GM19099 (cell line): ENCODE measurements around the gene B4GALNT3.

Source experiments
- POLR2A ChIP-seq: IDR thresholded peaks from 3 replicates; pipeline ENCODE4 v1.6.1; 2011; ENCODE audit warnings: low read depth; ENCODE audit not compliant: insufficient read length; ENCODE audit errors: extremely low read depth

B4GALNT3 gene

DNA sequence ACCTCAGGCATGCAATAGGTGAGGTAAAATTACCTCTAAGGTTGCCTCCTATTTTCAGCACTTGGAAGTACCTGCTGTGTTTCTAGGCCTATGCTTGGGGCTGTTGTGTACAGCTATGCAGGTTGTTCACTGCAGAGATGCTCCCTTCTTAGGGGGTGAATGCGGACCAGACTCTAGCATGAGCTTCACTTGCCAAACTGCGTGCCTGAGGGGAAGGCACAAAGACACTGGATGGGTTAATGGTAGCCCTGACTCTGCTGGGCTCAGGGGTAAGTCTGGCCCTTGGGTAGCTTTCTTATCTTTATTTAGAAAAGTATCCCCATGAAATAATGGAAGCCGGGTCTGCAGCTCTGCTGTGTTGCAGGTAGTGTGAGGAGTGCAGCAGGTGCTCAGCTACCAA lies 35.7 kb downstream of the B4GALNT3 start:
- TF ChIP-seq POLR2A = no peak

GRCh38 chr12:496736-497135 lies 37.0 kb downstream of the B4GALNT3 start:
- TF ChIP-seq POLR2A = no peak

- TF ChIP-seq POLR2A = no peak
Measured at GRCh38 chr12:497501-498160, 37.9 kb downstream of the B4GALNT3 start.

DNA sequence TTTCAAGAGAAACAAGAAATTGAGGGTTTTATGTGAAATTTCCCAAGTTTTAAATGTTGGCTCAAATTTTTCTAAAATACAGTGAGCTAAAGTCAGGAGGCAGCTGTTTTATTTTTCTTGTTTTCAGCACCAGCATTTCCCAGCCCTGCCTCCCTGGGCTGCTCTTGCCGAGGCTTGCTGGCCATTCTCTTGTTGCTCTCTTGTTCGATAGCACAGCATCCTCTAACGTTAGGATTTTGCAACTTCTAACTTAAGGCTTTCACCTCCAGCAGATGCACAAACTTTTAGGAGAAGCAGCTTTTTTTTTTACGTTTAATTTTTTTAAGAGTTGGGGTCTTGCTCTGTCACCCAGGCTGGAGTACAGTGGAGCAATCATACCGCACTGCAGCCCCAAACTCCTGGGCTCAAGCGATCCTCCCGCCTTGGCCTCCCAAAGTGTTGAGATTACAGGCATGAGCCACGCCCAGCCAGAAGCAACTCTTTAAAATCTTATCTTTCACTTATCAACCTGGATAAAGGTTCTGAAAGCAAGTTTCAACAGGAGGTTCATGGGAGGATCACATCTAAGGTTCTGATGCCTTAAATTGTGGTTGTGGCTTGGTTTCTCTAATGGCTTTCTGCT lies 40.2 kb downstream of the B4GALNT3 start:
- no peak for TF ChIP-seq POLR2A

DNA sequence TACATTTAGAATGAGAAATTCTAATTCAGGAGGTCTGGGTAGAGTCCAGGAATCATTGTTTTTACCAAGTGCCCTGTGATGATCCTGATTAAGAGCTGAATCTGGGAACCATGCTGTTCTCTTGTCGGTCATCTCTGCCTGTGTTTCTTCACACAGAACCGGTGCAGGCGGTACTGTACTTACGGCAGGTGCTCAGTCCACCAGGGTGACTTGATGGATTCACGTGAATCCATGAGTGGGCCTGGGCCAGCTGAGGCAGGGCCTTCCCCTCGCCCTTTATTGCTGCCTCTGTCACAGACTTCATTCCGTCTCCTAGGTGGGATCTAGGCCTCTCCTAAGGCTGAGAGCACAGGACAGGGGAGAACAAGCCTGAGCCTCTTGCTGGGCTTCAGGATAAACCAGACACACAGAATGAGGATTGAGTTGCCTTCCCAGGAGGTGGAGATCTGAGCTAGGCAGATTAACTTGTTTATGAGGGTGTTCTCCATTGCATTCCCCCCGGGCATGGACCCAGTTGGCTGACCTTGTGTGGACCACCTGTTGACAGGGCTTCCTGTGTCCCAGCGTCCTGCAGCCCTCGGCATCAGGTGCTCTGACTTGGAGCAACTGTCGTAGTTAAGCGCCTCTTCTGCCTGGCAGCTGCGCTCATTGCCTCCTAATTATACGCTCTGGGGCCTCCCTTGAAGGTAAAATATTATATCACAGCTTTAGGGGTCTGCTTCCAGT lies 42.1 kb downstream of the B4GALNT3 start:
- no peak for TF ChIP-seq POLR2A

DNA sequence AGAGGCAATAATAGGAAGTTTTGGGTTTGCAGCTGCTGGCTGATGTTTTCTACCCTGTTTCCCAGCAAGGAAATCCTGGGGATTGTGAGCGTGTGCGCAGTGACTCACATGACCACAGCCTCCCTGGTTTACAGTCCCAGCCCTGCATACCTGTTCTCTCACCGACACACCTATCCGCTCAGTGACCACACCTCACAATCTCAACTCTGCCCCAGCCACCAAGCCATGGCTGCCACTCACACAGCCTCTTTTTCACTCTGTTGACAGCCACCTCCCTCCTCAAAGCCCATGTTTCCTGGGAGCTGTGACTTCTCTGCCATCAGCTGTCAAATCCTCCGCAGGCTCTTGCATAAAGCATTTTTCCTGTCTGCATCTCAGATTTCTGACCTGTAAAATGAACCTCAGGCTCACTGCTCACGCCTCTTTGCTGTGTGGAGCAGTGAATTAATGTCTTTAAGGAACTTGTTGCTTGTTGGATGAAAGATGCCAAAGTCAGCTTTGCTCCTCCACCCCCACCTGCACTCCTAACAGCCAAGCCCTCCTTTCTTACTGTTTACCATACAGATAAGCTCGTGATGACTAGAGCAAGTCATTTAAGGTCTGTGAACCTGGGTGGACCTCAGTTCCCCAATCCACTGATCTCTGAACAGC lies 43.5 kb downstream of the B4GALNT3 start:
- TF ChIP-seq POLR2A = no peak

GRCh38 chr12:505221-505620 lies 45.5 kb downstream of the B4GALNT3 start:
- no peak for TF ChIP-seq POLR2A

GRCh38 chr12:507391-507796 lies 47.7 kb downstream of the B4GALNT3 start:
- TF ChIP-seq POLR2A = no peak

DNA sequence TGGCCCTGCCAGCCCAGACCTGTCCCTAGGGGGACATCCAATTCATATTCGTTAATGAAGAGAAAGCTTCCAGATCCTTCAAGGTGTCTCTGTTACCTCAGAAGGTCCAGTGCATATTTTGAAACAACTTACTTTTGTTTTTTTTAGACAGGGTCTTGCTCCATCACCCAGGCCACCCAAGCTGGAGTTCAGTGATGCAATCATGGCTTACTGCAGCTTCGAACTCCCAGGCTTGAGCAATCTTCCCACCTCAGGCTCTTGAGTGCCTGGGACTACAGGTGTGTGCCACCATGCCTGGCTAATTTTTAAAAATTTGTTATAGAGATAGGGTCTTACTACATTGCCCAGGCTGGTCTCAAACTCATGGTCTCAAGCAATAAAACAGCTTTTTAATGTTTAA lies 48.4 kb downstream of the B4GALNT3 start:
- TF ChIP-seq POLR2A = no peak

GRCh38 chr12:508795-509194 lies 49.1 kb downstream of the B4GALNT3 start:
- no peak for TF ChIP-seq POLR2A

GRCh38 chr12:509500-509899 lies 49.8 kb downstream of the B4GALNT3 start:
- no peak for TF ChIP-seq POLR2A

DNA sequence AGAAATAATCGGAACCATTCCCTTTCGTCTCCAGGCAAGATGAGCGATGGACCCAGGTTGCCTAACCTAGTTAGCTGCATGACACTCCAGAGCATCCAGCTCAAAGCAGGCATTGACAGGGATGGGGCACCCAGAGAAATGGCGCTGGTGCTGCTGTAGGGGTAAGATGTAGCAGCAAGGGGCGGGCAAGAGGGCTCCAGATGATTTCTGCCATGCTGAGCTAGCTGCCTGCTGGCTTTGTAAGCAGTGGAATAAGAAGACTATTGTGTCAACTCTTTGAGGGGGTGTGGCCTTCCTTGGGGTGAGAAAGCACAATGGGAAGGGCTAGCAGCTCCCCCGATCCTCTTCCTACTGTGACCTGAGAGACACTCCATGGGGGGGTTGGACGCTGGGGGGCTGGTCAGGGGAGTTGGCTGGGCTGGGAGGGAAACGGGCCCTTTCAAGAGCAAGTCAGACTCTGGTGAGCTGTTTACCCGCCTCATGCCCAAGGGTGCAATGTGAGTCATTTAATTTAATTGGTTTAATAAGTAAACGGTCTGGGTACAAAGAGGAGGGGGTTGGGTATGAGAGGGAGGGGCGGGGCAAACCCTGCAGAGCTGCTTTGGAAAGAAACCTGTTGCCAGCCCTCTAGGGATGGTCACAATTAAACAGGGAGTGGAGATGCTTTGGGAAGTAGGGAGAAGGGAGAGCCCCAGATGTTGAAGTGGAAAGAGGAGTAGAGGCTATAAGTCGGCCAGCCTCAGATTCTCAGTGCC lies 50.5 kb downstream of the B4GALNT3 start:
- no peak for TF ChIP-seq POLR2A

DNA sequence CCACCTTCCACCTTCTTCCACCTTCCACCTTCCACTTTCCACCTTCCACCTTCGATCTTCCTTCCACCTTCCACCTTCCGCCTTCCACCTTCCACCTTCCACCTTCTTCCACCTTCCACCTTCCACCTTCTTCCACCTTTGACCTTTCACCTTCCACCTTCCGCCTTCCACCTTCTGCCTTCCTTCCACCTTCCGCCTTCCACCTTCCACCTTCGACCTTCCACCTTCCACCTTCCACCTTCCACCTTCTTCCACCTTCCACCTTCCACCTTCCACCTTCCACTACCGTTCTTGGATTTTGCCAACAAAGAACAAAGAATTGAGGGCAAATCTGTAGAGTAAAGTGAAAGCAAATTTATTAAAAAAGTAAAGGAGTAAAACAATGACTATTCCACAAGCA lies 53.2 kb downstream of the B4GALNT3 start:
- TF ChIP-seq POLR2A = no peak

- no peak for TF ChIP-seq POLR2A
Measured at GRCh38 chr12:513446-513845, 53.7 kb downstream of the B4GALNT3 start.

GRCh38 chr12:517538-517937 lies 57.8 kb downstream of the B4GALNT3 start:
- TF ChIP-seq POLR2A = no peak

DNA sequence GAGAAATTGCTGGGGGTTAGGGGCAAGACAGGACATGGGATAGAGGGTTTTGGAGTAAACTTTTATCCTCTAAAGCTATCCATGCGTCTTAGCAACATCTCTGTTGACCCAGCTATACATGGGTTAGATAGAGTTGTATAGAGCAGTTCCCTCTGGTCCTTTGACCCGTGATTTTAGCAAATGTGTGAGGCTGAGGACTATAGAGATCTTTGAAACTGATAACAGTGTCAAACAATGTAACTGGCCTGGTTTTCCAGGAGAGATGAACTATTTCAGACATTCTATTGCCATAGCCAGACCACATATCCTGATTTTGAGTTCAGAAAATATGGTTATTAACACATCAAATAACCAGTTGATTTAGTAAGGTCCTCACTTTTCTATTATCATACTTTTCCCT lies 60.4 kb downstream of the B4GALNT3 start:
- no peak for TF ChIP-seq POLR2A
